GM12865 (cell line): ENCODE data around the gene UBAP2L.

Experiments
- DNase-seq: peaks from one replicate; pipeline ENCODE4 v3.0.0; 2010; ENCODE audit warnings: low read depth
- H3K4me3 ChIP-seq: 2 replicates; pipeline ENCODE4 v1.5.1; 2011; ENCODE audit warnings: mild to moderate bottlenecking, low read depth, low read length, control low read depth
- TF ChIP-seq, protein P1 (sequence below): IDR thresholded peaks from 2 replicates; pipeline ENCODE4 v1.5.1; 2011; ENCODE audit warnings: low read length, control low read depth, low read depth, inconsistent platforms; ENCODE audit not compliant: insufficient read depth; ENCODE audit errors: missing control alignments

UBAP2L gene

DNA sequence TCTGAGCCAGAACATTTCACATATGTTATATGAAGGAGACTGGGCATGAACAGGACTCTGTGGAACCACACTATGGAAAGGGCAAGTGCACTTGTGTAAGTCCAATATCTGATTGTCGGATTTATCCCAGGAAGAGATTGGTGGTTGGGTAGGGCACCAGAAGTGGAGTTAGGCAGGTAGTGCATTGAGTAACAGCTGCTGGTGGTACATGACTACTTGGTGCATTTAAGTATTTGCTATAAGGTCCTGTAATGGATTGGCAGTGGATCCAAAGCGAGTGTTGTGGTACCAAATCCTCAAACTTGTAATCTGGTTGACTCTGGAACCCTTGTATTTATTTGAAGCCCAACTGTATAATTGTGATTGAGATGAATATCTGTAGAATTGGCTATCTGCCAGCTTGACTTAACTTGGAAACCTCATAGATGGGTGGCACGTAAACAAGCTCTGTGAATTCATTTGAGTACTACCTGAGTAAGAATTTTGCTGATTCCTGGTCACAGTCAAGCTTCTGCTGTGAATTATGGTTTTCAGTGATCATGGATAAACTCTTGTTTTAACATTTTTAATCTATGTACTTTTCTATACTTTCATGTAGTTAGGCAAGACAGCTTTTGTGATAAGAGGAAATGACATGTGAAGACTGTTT, 21.1 kb downstream of the UBAP2L start:
- DNase-seq = no peak
- TF ChIP-seq, protein P1, sequence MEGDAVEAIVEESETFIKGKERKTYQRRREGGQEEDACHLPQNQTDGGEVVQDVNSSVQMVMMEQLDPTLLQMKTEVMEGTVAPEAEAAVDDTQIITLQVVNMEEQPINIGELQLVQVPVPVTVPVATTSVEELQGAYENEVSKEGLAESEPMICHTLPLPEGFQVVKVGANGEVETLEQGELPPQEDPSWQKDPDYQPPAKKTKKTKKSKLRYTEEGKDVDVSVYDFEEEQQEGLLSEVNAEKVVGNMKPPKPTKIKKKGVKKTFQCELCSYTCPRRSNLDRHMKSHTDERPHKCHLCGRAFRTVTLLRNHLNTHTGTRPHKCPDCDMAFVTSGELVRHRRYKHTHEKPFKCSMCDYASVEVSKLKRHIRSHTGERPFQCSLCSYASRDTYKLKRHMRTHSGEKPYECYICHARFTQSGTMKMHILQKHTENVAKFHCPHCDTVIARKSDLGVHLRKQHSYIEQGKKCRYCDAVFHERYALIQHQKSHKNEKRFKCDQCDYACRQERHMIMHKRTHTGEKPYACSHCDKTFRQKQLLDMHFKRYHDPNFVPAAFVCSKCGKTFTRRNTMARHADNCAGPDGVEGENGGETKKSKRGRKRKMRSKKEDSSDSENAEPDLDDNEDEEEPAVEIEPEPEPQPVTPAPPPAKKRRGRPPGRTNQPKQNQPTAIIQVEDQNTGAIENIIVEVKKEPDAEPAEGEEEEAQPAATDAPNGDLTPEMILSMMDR = no peak

DNA sequence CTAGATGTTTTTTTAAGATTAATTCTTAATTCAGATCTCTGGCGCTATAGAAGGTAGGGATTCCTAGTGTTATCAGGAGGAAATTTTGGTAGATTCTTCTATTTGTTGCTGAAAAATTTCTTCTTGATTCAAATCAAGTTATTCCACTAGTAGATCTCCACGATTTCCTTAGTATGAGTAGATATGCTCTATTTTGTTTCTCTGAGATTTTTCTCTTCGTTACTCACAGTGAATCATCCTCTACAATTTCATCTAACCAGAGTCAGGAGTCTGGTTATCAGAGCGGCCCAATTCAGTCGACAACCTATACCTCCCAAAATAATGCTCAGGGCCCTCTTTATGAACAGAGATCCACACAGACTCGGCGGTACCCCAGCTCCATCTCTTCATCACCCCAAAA, 32.9 kb downstream of the UBAP2L start:
- H3K4me3 ChIP-seq = no peak overlapping the region
- TF ChIP-seq, protein P1 = no peak
- no peak for DNase-seq

More for the DNA sequence above, 21.1 kb downstream of the UBAP2L start:
- no peak overlapping the region for H3K4me3 ChIP-seq

DNA sequence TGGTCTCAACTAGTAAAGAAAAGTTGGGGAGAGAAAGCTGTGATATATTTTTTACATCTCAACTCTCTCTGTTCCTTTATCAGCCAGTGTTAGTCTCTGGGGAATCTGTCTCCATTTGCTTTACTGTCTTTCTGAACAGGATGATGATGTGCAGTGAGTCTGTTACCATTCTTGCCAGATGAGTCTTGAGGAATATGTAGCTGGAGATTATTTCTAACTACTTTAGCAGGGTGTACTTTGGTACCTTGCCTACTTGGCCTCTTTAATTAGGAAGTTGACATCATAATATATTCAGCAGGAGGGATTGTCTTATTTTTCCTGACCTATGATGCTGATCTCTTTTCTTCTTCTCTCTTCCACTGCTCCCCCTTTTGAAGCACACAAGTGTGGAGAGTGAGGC, 35.9 kb downstream of the UBAP2L start:
- no peak for DNase-seq
- TF ChIP-seq, protein P1 = no peak
- no peak overlapping the region for H3K4me3 ChIP-seq

DNA sequence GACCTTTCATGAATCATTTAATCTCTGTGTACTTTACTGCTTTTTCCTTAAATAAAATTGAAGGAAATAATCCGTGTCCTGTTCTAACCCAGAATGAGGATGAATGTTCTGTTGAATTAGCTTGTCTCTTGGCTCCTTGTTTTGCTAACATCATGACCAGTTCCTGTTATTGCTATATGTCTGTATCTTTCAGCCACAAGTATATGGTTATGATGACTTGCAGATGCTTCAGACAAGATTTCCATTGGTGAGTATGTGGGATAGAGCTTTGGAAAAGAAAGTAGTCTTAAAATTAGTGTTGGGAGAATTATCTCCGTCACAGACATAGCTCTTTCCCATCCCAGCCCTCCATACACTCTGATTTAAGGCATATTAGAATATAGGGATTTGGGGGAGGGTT, 38.0 kb downstream of the UBAP2L start:
- TF ChIP-seq, protein P1 = no peak
- DNase-seq = no peak
- H3K4me3 ChIP-seq = no peak overlapping the region

DNA sequence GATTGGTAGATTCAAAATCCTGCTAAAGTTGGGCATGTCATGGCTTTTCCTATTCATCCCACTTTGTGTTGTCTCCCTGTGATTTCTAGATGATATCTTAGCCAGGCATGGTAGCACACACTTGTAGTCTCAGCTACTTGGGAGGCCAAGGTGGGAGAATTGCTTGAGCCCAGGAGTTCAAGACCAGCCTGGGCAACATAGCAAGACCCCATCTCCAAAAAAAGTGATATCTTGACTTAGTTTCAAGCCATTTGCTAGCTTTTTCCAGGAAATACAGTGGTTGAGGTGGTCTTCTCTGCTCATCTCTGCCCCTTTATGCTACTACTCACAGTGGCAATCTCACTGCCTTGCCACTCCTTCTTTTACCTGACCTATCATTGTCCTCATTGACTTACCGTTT, 39.4 kb downstream of the UBAP2L start:
- TF ChIP-seq, protein P1 = no peak
- DNase-seq = no peak
- no peak overlapping the region for H3K4me3 ChIP-seq

DNA sequence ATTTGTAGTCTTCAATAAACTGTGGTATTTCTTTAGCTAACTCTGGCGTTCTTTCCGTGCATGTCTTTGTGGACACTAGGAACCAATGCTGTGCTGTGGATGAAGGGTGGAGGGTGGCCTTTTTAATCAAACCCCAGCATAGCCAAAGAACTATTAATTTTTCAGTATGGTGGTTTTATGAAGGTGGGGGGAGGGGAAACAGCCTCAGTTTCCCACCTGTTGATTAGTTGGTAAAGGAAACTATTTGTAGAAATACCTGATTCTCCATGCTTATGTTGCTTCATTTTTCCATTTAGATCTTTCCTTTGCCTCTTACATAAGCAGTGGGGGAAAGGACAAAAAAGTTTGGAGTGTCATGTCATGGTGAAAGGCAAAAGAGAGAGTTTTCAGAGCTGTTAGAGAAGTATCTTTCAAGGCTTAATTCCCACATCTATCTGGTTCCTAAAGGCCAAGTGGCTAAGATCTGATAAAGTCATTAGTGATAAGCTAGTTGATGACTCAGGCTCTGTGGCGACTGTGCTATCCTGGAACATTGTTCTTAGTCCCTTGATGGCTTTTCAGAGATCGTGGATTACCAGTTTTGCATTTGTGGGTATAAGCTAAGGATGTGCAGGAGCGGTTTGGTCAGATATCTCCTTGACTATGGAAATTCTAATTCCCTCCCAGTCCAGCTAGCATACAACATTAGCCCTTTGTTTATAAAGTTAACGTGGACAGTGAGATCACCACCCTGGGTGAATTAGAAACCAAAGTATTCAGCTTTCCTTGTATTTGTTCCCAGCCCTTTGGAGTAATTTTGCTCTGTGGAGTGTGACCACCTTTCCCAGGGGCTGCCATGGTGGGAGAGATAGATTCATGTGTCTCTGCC, 42.9 kb downstream of the UBAP2L start:
- TF ChIP-seq, protein P1 = no peak
- DNase-seq = no peak
- no peak overlapping the region for H3K4me3 ChIP-seq
